OCI-LY3 (cell line): ENCODE results near the gene CAT.

Experiments used
- EZH2phosphoT487 ChIP-seq: fragments of 200-600 bp; shearing (Covaris generic); IDR thresholded peaks from 2 replicates; pipeline ENCODE4 v1.6.1; 2018; ENCODE audit warnings: antibody characterized with exemption, mixed run types, low read depth
- TF ChIP-seq, protein P1 (sequence below): fragments of 200-600, 300-600 bp; sonication (generic); IDR thresholded peaks from 2 replicates; pipeline ENCODE4 v1.5.1; 2014; ENCODE audit warnings: antibody characterized with exemption, low read length, low read depth

DNA sequence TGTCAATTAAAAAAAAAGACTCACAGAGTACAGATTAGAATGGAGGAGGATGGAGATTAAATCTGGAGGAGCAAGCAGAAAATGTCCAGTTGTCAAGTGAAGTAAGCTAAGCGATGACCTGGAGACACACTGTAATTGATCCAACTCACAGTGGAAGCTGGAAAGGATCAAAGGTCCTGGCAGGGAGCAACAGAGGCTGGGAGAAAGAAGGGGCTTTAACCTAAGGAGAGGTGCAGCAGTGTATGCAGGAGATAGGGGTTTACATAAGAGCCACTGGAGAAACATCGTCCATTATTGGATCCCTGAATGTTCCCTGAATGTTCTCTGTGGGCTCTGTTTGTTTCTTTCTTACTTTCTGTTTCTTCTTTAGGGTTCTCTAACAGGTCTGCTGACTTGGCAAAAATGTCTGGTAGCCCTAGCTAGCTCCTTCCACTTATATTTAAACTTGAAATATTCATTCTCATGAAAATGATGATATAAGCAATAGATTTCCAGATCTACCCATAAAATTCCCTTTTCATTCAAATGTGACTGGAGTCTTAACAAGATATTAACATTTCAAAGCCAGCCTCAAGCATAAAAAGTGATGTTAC lies 30.1 kb upstream of the CAT start:
- TF ChIP-seq, protein P1, sequence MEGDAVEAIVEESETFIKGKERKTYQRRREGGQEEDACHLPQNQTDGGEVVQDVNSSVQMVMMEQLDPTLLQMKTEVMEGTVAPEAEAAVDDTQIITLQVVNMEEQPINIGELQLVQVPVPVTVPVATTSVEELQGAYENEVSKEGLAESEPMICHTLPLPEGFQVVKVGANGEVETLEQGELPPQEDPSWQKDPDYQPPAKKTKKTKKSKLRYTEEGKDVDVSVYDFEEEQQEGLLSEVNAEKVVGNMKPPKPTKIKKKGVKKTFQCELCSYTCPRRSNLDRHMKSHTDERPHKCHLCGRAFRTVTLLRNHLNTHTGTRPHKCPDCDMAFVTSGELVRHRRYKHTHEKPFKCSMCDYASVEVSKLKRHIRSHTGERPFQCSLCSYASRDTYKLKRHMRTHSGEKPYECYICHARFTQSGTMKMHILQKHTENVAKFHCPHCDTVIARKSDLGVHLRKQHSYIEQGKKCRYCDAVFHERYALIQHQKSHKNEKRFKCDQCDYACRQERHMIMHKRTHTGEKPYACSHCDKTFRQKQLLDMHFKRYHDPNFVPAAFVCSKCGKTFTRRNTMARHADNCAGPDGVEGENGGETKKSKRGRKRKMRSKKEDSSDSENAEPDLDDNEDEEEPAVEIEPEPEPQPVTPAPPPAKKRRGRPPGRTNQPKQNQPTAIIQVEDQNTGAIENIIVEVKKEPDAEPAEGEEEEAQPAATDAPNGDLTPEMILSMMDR, result no peak
- no peak for TF ChIP-seq EZH2phosphoT487
